T-helper 2 cell treated with Interferon-gamma antibody and Interleukin-4, amounts not matched to agents 5 μg/mL and 100 μg/mL, for 36 hours (primary cell): ENCODE data around the gene BCAR1.

Experiments
- DNase-seq: peaks from one replicate; pipeline ENCODE4 v3.0.0; 2021; ENCODE audit warnings: low spot score
- H3K27ac Mint-ChIP-seq: one replicate; pipeline ENCODE4 v1.8.0; 2021; ENCODE audit warnings: mild to moderate bottlenecking, mixed read lengths
- H3K27me3 Mint-ChIP-seq: one replicate; pipeline ENCODE4 v1.8.0; 2021; ENCODE audit warnings: low read depth, mixed read lengths
- H3K36me3 Mint-ChIP-seq: one replicate; pipeline ENCODE4 v1.8.0; 2021; ENCODE audit warnings: low read depth, mixed read lengths
- H3K4me1 Mint-ChIP-seq: one replicate; pipeline ENCODE4 v1.8.0; 2021; ENCODE audit warnings: low read depth, mixed read lengths
- H3K4me3 Mint-ChIP-seq: one replicate; pipeline ENCODE4 v1.8.0; 2022; ENCODE audit warnings: mild to moderate bottlenecking, moderate library complexity, mixed read lengths
- H3K9me3 Mint-ChIP-seq: one replicate; pipeline ENCODE4 v1.8.0; 2021; ENCODE audit warnings: mixed read lengths

The BCAR1 gene

DNA sequence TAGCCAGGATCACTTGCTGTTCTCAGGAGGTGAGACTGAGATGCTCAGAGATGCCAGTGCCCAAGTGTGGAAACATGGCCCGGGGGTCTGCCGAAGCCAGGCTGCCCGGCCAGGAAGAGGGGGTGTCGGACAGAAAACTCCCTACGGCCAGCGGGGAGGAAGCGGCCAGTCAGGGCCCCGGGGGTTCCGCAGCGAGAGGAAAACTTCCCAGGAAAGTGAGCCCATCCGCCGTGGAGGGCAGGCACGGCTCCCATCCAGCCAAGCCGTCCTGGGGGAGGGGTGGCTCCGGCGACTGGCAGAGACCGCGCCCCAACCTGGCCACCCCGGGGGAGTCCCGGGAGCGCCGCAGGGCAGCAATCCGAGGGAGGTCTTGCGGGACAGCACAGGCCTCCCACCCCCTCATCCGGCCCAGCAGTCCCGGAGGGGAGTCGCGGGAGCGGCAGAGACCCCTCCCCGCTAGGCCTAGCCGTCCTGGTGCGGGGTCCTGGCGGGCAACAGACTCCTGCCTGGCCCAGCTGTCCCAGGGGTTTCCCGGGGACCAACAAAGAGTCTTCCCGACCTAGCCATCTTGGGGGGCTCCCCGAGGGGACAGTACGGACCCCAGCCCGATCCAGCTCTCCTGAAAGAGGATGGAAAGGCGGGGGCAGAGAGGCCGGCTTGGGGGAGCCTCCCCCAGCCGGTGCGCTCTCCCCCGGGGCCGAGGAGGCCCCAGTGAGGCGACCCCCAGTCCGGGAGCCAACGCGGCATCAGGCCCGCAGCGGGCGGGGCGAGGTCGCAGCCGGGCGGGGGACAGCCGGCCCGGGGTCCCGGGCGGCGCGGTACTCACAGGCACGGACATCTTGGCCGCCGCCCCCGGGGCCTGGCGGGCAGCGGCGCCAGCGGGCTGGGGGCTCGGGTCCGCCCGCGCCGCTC lies 13.8 kb upstream of the BCAR1 start:
- Mint-ChIP-seq H3K27ac (no peak overlapping the region), H3K27me3 (peaks cover 39% of the 10 kb centered on the region), H3K4me3 (no peak overlapping the region), H3K9me3 (no peaks in the 10 kb centered on the region), H3K36me3 (no peaks in the 10 kb centered on the region), H3K4me1 (no peaks in the 10 kb centered on the region)
- no peak for DNase-seq

DNA sequence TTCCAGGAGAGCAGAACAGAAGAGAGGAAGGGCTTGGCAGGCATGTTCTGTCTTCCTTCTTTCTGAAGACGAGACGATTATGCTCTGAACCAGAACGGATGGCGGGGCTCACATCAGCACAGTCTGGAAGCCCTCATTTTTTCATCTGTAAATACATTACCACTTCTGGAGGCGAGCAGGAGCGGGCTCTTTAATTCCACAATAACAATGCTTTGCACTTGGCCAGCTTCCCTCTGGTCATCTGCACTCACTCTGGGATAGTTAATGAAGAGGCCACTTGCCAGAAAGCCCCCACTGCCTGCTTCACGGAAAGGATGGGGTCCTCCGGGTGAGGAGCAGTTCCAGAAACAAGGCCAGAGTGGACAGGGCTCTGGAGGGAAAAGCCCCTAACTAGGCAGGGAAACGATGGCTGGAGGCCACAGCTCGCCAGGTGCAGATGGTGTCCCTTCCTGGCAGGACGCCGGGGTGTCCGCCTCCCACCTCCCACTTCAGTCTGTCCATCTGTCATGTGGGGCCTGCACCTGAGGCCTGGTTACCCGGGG lies 13.1 kb upstream of the BCAR1 start:
- DNase-seq, result no peak
- no peaks in the 10 kb centered on the region for H3K9me3 Mint-ChIP-seq
- H3K4me3 Mint-ChIP-seq, result no peak overlapping the region
- no peak overlapping the region for H3K27ac Mint-ChIP-seq
- H3K36me3 Mint-ChIP-seq, result no peaks in the 10 kb centered on the region
- no peaks in the 10 kb centered on the region for H3K4me1 Mint-ChIP-seq
- peaks cover 38% of the 10 kb centered on the region for H3K27me3 Mint-ChIP-seq

DNA sequence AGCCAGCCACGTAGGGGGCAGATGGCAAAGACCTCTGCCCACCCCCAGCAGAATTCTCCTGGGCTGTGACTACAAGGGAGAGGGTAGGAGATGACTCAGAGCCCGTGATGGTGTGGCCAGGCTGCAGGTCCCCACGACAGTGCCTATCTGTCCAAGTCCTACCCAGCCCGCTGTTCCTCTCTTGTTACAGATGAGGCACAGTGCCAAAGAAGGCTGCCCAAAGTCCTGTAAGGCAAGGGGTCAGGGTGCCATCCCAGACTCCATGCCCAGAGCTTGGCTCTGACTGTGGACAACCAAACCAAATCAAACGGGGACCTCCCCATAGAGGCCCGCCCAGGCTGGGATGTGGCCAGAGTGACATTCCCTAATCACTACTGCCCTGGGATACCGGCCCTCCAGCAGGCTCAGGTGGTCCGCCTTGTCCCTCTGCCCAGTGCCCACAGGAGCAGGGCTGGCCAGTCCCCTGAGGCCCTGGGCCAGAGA lies 12.6 kb upstream of the BCAR1 start:
- DNase-seq, result no peak
- H3K36me3 Mint-ChIP-seq, result no peaks in the 10 kb centered on the region
- peaks cover 39% of the 10 kb centered on the region for H3K27me3 Mint-ChIP-seq
- H3K4me1 Mint-ChIP-seq, result no peaks in the 10 kb centered on the region
- no peaks in the 10 kb centered on the region for H3K9me3 Mint-ChIP-seq
- no peak overlapping the region for H3K27ac Mint-ChIP-seq
- H3K4me3 Mint-ChIP-seq, result no peak overlapping the region

DNA sequence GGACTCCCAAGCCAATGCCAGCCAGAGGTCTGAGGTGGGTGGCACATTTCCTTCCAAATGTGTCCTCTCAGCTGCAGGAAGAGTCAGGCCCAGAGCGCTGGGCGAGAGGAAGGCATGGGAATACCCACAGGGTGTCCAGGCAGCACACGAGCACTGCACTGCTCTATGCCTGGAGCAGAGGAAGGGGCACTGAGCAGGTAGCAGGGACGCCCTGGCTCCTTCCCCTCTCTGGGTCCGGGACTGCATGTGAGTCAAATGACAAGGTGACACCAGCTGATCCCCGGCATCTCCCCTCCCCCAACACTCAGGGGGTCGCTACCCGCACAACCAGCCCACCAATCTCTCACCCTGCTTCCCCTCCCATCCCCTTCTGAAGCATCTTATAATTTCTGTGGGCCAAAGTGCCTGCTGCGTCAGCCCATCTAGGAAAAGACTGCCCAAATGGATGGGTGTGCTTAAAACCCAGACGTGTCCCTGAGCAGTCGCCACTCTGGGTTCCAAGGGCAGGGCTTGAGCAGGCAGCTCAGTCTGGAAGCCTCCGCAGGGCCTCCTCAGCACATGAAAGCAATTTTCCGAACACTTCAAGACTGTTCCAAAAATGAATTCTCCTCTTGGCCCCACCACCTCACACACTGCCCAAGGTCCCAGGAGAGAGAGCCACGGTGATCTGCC lies 12.0 kb upstream of the BCAR1 start:
- H3K4me3 Mint-ChIP-seq, result no peak overlapping the region
- H3K9me3 Mint-ChIP-seq, result no peaks in the 10 kb centered on the region
- no peaks in the 10 kb centered on the region for H3K36me3 Mint-ChIP-seq
- no peaks in the 10 kb centered on the region for H3K4me1 Mint-ChIP-seq
- DNase-seq, result no peak
- H3K27ac Mint-ChIP-seq, result no peak overlapping the region
- H3K27me3 Mint-ChIP-seq, result peaks cover 39% of the 10 kb centered on the region

DNA sequence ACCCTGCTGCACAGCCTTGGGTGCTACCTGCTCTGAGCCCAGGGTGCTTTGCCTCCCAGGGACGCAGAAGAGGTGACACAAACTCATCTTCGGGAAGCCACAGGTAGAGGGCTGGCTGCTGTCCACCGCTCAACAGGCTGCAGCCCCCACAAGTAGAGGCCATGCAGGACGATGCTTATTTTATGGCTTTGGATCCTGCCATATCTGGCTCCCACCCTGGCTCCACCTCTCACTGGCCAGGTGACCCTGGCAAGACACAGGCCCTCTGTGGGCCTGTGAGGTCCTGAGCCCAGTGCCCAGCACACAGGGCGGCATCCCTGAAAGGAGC lies 11.3 kb upstream of the BCAR1 start:
- Mint-ChIP-seq H3K4me1 (no peaks in the 10 kb centered on the region), H3K4me3 (no peak overlapping the region), H3K9me3 (no peaks in the 10 kb centered on the region), H3K27me3 (peaks cover 42% of the 10 kb centered on the region), H3K27ac (no peak overlapping the region), H3K36me3 (no peaks in the 10 kb centered on the region)
- DNase-seq, result no peak

DNA sequence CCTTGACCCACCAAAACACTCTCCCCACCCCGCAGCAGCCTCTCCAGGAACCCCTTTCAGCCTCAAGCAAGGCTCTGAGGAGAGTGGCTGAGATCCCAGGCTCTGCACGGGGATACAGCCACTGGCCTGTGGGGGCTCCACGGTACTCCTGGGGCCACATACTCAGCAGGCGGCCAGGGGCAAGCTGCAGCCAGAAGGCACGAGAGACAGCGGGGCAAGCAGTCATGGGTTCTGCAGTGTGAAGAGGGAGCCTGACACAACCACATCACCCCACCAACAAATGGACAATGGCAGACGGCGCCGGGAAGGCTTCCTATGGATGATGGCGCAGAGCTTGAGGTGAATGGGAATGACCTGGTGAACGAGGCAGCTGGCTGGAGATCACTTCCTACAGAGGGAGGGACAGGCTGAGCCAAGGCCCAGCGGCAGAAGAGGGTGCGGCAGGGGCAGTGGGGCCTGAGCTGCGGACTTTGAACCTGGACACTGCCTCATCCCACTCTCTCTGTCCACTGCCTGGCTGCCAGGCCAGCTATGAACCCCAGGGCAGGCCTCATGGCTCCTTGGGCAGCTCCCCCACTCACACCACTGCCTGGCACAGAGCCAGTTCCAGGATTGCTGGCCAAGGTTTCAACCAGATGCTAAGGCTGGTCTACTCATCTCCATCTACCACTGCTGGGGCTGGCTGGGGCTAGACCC lies 10.8 kb upstream of the BCAR1 start:
- no peaks in the 10 kb centered on the region for H3K36me3 Mint-ChIP-seq
- no peak overlapping the region for H3K27ac Mint-ChIP-seq
- H3K4me3 Mint-ChIP-seq, result no peak overlapping the region
- no peak for DNase-seq
- peaks cover 40% of the 10 kb centered on the region for H3K27me3 Mint-ChIP-seq
- H3K9me3 Mint-ChIP-seq, result no peaks in the 10 kb centered on the region
- no peaks in the 10 kb centered on the region for H3K4me1 Mint-ChIP-seq

DNA sequence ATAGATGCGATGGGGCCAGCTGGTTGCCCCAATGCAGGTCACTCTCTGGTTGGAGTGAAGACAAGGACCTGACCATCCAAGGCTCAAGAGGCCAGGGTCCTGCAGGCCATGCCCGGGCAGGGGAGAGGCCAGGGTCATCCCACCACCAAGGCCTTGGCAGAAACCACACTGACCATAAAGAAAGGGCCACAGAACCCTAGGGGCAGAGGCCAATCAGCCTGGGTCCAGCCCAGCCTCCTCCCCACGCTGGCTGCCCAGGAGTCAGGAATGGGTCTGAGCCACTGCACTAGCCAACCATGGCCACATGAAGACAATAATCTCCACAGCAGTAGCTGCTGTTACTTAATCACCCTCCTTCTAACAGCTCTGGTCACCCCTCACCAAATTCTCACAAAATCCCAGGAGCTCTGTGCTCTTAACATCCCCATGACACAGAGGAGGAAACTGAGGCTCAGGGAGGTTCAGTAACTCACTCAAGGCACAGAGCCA lies 10.2 kb upstream of the BCAR1 start:
- peaks cover 40% of the 10 kb centered on the region for H3K27me3 Mint-ChIP-seq
- H3K4me1 Mint-ChIP-seq, result no peaks in the 10 kb centered on the region
- no peak overlapping the region for H3K27ac Mint-ChIP-seq
- no peaks in the 10 kb centered on the region for H3K9me3 Mint-ChIP-seq
- no peak overlapping the region for H3K4me3 Mint-ChIP-seq
- H3K36me3 Mint-ChIP-seq, result no peaks in the 10 kb centered on the region
- no peak for DNase-seq

DNA sequence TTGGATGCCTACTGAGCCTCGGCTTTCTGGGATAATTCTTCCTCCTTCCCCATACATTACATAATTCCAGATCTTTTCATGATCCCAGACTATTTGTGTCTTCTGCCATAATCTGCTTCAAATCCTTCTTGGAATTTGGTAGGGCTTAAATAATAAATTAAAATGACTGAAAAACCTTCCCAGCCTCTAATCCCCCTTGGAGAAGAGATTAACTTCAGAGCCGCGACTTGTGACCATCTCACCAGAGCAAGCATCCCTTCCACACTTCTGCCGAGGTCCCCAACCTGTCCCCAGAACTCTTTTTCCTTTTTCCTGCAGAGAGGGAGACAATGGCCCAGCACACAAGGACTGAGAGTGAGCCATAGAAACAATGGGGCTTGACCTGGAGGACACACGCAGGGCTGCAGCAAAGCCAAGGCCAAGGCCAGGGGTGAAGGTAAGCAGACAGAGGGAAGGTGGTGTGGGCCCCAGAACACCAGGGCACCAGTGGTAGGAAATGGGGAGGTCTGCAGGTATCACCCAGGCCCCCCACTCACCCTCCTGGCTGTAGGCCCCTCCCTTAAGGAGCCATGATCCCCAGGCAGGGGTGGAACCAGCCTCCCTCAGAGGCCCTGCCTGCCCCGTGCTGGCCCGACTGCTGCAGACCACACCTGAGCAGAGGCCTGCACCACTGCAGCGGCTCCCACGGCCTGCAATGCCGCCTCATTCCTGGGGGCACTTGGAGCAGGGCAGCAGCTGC lies 9.6 kb upstream of the BCAR1 start:
- no peak overlapping the region for H3K4me3 Mint-ChIP-seq
- no peak for DNase-seq
- no peaks in the 10 kb centered on the region for H3K4me1 Mint-ChIP-seq
- H3K36me3 Mint-ChIP-seq, result no peaks in the 10 kb centered on the region
- no peaks in the 10 kb centered on the region for H3K9me3 Mint-ChIP-seq
- H3K27me3 Mint-ChIP-seq, result peaks cover 35% of the 10 kb centered on the region
- H3K27ac Mint-ChIP-seq, result no peak overlapping the region

DNA sequence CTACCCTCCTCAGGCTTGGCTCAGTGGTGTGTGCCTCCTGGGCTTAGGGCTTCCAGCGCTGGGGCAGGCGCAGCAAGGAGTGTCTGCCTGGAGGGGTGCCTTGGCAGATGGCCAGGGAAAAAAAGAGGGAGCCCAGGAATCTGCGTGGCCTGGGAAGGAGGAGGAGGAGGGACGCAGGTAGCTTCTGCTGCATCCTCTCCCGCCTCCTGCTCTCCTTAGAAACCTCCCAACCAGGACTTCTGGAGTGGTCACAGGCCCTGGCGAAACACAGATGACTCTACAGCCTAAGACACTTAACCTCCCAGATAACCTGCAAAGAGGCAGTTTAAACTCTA lies 7.3 kb upstream of the BCAR1 start:
- H3K9me3 Mint-ChIP-seq, result no peaks in the 10 kb centered on the region
- no peak overlapping the region for H3K4me3 Mint-ChIP-seq
- no peaks in the 10 kb centered on the region for H3K36me3 Mint-ChIP-seq
- no peak for DNase-seq
- no peaks in the 10 kb centered on the region for H3K4me1 Mint-ChIP-seq
- H3K27me3 Mint-ChIP-seq, result peaks cover 34% of the 10 kb centered on the region
- H3K27ac Mint-ChIP-seq, result no peak overlapping the region

DNA sequence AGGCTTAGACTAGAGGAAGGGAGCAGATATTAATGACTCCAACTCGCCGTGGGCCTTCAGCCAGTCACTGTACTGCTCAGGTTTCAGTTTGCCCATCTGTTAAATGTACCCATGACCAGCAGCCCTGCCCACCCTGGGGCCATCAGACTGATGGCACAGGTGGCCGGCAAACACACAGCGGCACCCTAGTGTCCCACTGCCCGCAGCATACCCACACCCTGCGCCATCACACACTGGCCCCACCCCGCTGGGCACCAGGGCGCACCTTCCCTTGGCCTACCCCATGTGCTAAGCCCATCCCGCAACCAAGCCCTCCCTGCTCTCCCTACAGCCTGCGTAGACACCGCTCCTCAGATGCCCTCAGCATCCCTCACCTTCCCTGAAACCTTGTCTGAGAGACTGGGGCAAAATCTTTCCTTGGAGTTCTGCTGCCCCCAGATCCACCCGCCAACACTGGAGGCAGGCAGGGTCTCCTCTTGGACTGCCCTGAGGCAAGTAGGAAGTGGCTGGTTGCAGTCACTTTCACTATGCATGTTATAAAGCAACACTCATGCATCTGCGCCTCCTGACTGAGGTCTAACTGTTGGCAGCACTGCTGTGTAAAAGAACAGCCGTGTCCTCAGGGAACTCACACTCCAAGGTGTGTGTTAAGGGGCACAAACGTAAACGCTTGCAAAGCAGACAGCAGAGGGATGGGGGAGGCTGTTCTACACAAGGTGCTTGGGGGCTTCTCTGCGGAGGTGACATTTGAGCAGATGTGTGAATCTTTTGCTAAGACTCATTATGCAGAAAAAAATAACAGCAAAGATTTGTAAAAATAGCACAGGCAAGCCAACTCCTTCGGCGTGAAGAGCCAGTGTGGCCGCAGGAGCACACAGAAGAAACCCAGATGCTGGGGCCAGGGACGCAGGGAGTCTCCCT lies 6.7 kb upstream of the BCAR1 start:
- Mint-ChIP-seq H3K27ac (no peak overlapping the region), H3K9me3 (no peaks in the 10 kb centered on the region), H3K27me3 (peaks cover 31% of the 10 kb centered on the region), H3K4me3 (no peak overlapping the region), H3K4me1 (no peaks in the 10 kb centered on the region), H3K36me3 (no peaks in the 10 kb centered on the region)
- DNase-seq, result no peak

DNA sequence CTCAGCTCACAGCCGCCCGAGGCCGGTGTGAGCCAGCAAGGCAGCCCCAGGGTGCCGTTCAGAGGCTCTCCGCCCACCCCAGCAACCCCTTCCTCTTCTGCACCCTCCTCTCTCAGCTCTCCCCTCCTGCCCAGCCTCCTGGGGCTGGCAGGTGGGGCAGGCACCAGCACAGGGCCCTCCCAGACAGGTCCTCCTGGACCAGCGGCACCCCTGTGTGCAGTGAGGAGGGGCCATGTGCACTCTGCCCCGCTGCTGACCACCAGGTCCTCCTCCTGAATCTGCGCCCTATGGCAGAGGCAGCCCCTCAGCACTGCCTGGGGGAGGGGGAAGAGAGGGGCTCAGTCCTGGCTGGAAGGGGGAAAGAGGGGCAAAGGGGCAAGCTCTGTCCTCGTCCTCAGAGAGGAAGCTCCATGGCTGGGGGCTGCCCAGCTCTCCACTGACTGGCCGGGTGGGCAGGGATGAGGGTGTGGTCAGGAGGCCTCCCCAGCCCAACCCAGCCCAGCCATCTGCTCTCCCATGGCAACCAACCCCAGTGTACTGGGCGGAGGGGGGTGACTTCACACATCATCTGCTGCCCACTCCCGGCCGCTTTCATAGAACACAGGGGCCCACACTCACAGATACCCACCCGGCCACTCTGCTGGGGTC lies 5.4 kb upstream of the BCAR1 start:
- Mint-ChIP-seq H3K4me3 (no peak overlapping the region), H3K27ac (no peak overlapping the region), H3K9me3 (no peaks in the 10 kb centered on the region), H3K36me3 (no peaks in the 10 kb centered on the region), H3K4me1 (no peaks in the 10 kb centered on the region), H3K27me3 (peaks cover 39% of the 10 kb centered on the region)
- DNase-seq, result no peak

DNA sequence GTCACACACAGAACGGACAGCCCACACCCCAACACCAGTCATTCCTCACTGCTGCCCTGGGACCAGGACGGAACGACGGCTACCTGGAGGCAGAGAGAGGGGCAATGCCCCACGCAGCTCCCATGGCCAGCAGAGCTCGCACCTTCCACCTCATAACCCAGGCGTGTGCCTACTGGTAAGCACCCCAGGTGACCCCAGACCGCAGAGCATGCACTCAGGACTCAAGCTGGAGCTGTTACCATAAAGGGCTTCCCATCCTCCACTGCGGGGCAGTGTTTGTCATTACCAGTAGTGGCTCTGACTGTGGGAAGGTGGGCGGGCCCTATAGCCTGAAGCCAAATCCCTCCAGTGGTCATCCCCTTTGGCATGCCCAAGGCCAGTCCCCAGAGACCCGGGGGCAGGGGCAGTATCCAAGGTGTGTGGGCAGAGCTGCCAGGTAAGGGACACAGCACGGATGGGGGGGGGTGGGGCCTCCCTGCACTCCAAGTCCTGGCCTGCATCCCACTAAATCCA lies 4.7 kb upstream of the BCAR1 start:
- no peak for DNase-seq
- Mint-ChIP-seq H3K4me1 (no peaks in the 10 kb centered on the region), H3K27ac (no peak overlapping the region)

More for the DNA sequence above, 4.7 kb upstream of the BCAR1 start:
- peaks cover 41% of the 10 kb centered on the region for H3K27me3 Mint-ChIP-seq
- H3K4me3 Mint-ChIP-seq, result no peak overlapping the region
- H3K9me3 Mint-ChIP-seq, result no peaks in the 10 kb centered on the region
- H3K36me3 Mint-ChIP-seq, result no peaks in the 10 kb centered on the region
